LNCaP clone FGC (cell line): ENCODE results near the gene UBQLNL.
A peak's percentile ranks its signal among the peaks of the same experiment; 100 is the strongest.

Experiments used
- DNase-seq: peaks from one replicate; pipeline ENCODE4 v3.0.0-alpha.2; 2011; ENCODE audit warnings: low read depth
- H3K4me3 ChIP-seq: 2 replicates; pipeline ENCODE4 v1.5.1; 2011; ENCODE audit warnings: mild to moderate bottlenecking, low read depth, low read length, control low read depth
- CTCF ChIP-seq: IDR thresholded peaks from 2 replicates; pipeline ENCODE4 v1.5.1; 2012; ENCODE audit warnings: mild to moderate bottlenecking; ENCODE audit not compliant: control insufficient read depth, insufficient read depth; ENCODE audit errors: extremely low read depth

UBQLNL gene

GRCh38 chr11:5516599-5516998 is at the start of gene UBQLNL:
TSS of gene UBQLNL (minus strand) at chr11:5516699. CDS start at chr11:5516441, 258 bp downstream.
- H3K4me3 ChIP-seq = no peak within 1 kb of the TSS
- no peak for TF ChIP-seq CTCF
- DNase-seq = no peak

- no peak for DNase-seq
- H3K4me3 ChIP-seq = no peak overlapping the region
- no peak for TF ChIP-seq CTCF
These were observed 47.9 kb upstream of the UBQLNL start for GRCh38 chr11:5564259-5565019.

- H3K4me3 ChIP-seq = no peak overlapping the region
- DNase-seq = no peak
- no peak for TF ChIP-seq CTCF
These were observed 41.3 kb upstream of the UBQLNL start for GRCh38 chr11:5557751-5558150.

GRCh38 chr11:5556596-5557188 is 40.2 kb upstream of the UBQLNL start:
- TF ChIP-seq CTCF = no peak
- no peak for DNase-seq
- no peak overlapping the region for H3K4me3 ChIP-seq

- TF ChIP-seq CTCF = peak; percentile 22; the same call in 1 of the 2 replicates
- no peak for DNase-seq
- H3K4me3 ChIP-seq = no peak overlapping the region
These were observed 36.8 kb upstream of the UBQLNL start for GRCh38 chr11:5553343-5553742.

GRCh38 chr11:5550440-5551095 is 34.1 kb upstream of the UBQLNL start:
- no peak for TF ChIP-seq CTCF
- no peak for DNase-seq
- no peak overlapping the region for H3K4me3 ChIP-seq
